Islet of Langerhans (tissue), 1 donor: ENCODE data around the gene COLEC11.
"Not testable (repeated sequence)": the region's sequence is repeated elsewhere in the genome, so short reads cannot be mapped to it uniquely, and the experiment has no call there.

Source experiments
- FAIRE-seq: peaks from one replicate; lab custom pipeline; 2011; peaks lifted over from hg19 to GRCh38; lab: Jason Lieb, UNC

Gene COLEC11

DNA sequence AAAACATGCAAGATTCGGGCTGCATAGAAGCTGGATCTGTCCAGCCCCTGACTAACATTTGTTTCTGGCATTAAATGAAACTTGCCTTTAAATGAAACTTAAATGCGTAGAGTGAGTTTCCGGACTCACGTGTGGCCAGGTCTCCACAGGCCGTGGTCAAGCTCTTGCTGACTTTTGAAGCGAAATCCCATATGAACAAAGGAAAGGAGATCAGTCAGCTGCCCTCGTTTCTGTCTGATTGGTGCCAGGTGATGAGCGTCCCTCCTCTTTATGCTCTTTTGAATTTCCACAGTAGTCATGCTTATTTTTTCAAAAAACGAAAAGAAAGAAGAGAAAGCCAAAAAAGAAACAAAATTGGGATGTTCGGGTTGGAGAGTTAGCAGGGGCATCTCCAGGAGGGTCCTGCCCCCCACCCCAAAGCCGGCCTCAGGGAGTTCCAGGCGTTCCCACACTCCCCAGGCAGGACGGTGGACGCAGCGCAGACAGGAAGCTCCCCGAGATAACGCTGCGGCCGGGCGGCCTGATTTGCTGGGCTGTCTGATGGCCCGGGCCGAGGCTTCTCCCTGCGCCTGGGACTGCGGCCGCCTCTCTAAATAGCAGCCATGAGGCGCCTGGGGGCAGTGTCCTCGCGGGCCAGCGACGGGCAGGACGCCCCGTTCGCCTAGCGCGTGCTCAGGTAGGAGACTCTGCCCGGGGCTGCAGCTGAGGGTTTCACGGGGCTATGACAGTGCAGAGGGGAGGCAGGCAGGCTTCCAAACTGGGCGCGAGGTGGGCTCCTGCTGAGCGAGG lies at the start of gene COLEC11:
COLEC11 (plus strand) TSS at position 620 of the 789 bp plus-strand sequence. CDS start 9,229 bp downstream, outside the sequence.
- FAIRE-seq, result no peak

DNA sequence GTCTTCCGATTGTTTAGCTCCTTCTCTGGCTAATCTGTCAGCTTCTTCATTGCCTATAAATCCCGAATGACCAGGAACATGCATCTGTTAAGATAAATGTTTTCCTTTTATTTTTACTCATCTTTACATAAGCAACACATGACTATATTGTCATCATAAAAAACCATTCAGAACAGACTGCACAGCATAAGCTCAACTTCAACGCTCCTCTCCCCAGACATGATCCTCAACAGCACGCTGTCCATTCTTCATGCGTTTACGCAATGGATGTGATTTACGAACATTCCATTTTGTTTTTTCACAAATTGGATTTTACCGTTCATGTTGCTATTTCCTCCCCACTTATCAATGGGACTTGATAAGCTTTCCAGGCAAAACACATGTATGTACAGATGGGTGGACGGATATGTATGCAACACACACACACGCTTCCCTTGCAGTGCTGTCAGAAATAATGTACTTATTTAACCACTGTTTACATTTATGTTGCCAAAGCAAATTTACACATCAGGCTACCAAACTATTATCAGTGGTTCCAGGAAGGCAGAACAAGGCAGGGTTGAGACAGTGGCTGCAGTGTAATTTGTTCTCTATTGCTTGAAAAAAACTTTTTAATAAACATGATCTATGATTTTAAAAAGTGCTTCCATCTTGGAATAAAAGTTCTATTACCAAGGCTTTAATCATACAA lies 49.0 kb upstream of the COLEC11 start:
- FAIRE-seq, result no peak

DNA sequence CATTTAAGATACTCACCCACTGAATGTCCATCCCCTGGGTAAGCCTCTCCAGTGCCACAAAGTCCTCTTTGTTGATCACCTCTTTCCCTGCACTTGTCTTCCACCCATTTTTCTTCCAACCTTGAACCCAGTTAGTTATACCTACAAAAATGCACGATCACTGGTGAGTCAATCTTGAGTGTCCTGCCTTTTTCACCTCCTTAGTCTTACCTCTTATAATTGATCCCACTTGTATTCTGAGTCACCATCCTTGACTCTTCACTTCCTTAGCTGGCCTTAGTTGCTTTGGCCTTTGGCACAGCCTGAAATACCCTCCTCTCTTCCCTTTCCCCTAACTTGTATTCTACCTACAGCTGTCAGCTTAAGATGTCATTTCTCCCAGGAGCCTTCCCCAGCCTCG lies 47.0 kb upstream of the COLEC11 start:
- no peak for FAIRE-seq

DNA sequence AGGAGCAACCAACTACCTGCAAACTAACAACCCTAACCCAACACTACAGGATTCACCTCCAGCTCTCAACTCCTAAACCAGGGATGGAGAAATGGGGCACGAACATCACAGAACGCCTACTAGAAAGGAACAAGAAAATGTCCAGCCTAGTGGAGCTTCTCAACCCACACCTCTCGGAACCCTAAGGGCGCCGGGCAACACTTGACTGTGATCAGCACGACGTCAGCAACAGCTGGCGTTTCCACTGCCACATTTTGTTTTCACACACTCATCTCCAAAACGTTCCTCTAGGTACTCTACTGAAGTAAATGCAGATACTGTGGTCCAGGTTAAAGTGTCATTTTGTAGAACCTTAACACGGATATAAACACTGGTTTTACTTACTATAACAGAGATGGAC lies 41.0 kb upstream of the COLEC11 start:
- FAIRE-seq, result no peak

DNA sequence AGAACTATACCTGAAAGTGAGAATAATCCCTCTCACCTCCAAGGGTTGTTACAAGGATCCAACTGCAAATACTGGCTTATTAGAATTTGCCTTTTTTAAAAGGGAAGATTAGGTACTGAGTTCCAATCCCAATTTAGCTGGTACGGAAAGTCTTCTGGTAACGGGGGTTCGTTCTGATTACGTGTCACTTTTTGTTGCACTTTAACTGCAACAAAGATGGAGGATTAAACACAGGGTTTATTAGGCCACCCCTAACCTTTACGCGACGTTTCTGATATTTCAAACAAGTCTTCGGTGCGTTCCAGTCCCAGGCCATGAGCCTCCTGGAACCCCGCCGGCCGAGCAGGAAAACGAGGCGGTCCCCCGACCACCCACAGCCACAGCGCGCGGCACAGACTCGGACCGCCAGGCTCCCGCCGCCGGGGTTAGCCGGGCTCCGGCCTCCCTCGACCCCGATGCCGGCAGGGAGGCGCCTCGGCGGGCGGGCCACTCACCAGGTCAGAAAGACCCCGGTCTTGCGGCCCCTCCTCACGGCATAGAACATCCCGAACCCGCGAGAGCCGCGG lies 37.2 kb upstream of the COLEC11 start:
- FAIRE-seq, result no peak

DNA sequence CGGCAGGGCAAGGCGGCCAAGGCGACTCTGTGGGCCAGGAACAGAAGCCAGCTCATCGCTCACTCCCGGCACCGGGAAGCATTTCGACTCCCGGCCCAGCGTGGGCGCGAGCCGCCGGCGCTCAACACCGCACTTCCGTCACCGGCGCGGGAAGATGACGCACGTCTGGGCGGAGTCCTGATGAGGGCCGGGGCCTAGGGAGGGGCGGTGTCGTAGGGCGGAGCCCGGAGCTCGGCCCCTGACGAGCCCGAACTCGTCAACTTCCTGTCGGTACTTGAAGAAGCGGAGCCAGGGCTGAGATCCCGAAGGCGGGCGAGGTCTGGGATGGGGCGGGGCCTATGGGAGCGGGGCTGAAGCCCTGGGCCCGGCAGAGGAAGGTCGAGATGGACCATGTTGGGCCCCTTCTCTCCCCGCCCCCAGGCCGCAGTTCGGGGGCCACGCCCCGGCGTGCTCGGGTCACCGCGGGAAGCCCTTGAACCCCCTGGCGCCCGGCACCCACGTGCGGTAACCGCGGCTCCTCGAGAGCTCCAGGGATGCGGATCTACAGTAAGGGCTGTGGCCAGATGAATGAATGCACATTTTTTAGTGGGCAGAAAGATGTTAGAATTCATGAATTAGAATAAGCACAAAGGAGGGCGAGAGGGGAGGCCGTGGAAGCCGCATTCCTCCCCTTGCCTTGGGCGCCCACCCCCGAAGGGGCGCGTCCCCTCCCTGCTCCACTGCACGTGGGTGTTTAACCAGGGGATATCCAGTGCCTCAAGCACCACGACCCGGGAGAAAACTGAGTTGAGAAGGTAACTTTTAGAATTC lies 36.5 kb upstream of the COLEC11 start, which contains the start of gene RNASEH1:
RNASEH1 (minus strand) TSS at position 129 of the 810 bp plus-strand sequence; CDS start at position 56, 73 bp downstream.
- FAIRE-seq, result peak; percentile 17

DNA sequence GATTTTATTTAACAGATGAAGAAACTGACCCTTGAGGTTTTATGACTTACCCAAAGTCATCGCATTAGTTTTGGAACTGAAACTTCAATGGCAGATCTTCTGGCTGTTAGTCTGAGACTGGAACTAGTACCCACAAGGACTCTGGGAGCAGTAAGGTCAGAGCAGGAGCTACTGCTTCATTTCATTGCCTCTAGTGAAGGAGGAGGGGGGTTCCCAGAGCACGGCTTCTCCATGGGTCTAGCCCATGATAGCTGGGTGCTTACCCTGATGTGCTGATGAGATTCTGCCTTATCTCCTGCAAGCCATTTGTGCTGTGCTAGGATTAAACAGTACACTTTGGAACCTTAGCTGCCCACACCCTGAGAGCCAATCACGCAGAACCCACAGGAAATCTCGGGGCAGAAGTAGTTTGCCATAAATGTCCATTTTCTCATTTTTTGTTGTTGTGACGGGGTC lies 31.4 kb upstream of the COLEC11 start:
- FAIRE-seq, result no peak

DNA sequence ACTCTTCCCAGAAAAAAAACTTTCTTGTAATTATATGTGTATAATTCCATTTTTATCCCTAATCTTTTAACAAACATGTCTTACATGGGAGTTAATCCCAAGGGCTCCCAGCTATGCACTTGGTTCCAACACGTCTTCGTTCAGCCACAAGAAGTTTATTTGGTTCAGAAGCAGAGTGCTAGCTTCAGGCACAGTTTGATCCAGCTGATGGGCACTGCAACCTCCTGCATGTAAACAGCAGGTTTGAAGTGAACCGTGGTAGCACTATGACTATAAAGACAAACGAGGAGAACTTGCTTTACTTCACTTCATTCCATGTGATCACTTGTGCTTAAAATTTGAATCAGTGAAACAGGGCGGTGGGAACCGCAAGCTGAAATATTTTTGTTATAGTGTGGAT lies 29.8 kb upstream of the COLEC11 start:
- no peak for FAIRE-seq

DNA sequence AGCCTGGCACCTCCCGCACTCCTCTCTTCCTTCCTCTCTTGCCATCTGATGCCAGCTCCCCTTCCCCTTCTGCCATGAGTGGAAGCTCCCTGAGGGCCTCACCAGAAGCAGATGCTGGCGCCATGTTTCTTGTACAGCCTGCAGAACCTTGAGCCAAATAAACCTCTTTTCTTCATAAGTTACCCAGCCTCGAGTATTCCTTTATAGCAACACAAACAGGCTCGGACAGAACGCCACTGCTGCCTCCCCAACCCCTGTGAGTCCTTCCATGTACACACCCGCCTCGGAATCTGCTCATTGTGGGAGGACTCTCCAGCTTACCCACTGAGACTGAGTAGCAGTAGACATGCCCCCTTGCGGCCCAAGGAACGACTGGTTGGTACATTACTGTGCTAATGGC lies 28.1 kb upstream of the COLEC11 start:
- no peak for FAIRE-seq

DNA sequence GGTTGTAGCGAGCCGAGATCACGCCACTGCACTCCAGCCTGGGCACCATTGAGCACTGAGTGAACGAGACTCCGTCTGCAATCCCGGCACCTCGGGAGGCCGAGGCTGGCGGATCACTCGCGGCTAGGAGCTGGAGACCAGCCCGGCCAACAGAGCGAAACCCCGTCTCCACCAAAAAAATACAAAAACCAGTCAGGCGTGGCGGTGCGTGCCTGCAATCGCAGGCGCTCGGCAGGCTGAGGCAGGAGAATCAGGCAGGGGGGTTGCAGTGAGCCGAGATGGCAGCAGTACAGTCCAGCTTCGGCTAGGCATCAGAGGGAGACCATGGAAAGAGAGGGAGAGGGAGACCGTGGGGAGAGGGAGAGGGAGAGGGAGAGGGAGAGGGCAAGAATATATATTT lies 25.3 kb upstream of the COLEC11 start:
- not testable (repeated sequence) for FAIRE-seq

DNA sequence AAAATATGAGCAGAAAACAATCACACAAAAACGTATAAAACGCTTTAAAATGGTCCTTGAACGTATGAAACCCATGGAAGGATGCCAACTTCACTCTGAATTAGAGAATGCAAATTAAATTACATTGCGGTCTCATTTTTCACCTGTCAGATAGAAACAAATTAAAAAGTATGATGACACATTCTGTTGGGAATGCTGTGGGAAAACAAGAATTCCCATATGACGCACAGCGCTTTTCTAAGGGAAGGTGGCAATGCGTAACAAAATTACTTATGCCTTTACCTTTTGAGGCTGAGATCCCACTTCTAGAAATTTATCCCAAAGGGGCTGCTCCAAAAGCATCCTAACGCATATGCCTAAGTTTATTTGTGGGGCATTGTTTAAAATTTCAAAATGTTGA lies 23.6 kb upstream of the COLEC11 start:
- no peak for FAIRE-seq

DNA sequence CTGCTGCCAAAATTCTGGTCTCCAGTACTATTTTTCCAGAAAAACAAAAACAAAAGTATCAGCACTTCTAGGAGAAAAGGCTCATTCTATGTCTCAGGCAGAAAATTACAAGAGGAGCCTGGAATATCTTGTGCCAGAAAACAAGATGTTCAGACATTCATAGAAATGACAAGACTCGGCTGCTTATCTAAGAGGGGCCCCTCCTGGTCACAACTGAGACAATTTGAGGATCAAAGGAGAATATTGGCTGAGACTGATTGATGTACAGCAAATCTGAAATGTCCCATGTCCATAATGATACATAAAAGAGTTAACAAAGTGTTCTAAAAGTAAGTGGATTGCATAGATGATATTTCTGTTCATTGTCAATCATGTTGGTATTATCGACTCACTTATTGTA lies 22.3 kb upstream of the COLEC11 start:
- no peak for FAIRE-seq

DNA sequence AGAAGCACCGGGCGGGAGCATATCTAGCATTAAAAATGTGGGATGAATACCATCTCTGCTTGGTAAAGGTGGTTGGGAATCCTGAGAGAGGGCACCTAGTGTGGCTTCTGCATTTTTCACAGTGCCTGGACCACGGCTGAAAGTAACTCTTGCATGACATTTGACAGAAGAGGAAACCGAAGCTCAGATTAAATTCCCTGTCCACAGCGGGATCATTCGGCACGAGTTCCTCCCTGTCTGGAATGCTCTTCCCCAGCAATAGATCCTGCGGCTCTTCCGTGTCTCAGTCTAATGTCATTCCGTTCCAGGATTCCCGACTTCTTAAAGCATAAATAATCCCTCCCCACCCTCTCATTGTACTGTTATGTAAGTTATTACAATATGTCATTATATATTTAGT lies 20.8 kb upstream of the COLEC11 start:
- no peak for FAIRE-seq

DNA sequence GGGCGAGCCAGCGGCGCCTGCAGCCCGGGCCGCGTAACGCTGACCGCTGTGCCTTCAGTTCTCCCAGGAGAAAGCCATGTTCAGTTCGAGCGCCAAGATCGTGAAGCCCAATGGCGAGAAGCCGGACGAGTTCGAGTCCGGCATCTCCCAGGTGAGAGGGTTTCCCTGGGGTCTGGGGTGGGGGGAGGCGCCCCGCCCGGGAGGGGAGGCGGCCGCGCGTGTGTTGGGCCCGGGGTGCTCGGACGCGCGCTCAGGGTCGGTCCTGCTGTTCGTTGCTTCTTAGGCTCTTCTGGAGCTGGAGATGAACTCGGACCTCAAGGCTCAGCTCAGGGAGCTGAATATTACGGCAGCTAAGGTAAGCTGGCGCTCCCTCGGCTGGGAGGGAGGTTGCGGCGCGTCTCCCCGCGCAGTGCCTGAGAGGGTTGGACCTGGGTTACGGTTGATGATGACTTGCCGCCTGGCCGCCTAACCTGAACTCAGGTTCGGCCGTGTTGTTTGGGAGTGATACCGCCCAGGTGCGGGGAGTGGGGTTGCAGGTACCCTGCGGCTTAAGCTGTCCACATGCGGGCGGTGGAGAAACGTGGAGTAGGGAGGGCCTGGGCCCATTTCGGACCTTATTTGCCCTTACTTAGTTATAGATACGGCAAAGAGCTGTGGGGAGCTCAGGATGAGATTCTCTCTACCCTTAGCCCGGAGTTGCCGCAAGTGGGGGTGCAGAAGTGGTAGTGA lies 19.2 kb upstream of the COLEC11 start:
- FAIRE-seq, result no peak

DNA sequence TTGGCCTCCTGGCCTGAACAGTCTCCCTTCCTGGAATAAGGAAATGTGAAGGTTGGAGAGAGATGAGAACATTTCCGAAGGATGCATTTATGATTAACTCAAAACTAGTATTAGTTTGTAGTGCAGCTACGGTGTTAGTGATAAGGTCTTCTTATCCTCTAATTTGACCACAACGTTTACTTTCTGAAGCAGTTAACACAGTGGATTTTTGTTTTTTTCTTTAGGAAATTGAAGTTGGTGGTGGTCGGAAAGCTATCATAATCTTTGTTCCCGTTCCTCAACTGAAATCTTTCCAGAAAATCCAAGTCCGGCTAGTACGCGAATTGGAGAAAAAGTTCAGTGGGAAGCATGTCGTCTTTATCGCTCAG lies 18.7 kb upstream of the COLEC11 start:
- not testable (repeated sequence) for FAIRE-seq

DNA sequence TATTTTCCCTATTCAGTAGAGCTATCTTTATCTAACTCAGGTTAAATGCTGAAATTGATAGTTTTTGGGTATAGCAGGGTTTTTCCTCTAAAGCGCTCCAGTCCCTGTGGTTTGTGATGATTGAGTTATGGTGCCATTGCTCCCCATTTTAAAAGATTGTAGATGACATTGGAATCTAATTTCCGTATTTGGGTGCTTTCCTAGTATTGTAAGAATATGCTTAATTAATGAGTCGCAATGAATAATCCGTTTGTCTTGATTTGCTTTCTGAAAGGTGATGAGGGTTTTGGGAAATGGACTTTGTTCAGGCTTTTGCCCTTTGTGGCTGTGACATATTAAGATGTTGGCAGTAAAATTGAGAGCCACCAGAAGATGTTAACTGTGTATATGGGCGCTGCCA lies 15.9 kb upstream of the COLEC11 start:
- FAIRE-seq, result no peak

DNA sequence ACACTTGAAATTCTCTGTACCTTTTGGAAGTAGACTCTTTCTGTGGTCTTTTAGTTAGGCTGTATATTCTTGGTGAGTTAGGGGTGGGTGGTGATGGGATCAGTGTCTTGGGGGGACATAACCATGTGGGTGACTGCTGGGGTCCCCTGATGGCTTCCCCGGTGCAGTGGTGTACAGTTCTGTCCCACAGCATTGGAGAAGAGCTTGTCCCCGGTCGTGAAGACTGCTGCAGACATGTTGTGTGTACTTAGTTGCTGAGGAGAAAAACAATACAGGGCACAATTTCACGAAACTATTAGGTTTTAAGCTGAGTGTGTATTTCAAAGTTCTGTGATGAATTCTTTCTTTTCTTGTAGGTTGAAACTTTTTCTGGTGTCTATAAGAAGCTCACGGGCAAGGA lies 14.5 kb upstream of the COLEC11 start:
- FAIRE-seq, result no peak

DNA sequence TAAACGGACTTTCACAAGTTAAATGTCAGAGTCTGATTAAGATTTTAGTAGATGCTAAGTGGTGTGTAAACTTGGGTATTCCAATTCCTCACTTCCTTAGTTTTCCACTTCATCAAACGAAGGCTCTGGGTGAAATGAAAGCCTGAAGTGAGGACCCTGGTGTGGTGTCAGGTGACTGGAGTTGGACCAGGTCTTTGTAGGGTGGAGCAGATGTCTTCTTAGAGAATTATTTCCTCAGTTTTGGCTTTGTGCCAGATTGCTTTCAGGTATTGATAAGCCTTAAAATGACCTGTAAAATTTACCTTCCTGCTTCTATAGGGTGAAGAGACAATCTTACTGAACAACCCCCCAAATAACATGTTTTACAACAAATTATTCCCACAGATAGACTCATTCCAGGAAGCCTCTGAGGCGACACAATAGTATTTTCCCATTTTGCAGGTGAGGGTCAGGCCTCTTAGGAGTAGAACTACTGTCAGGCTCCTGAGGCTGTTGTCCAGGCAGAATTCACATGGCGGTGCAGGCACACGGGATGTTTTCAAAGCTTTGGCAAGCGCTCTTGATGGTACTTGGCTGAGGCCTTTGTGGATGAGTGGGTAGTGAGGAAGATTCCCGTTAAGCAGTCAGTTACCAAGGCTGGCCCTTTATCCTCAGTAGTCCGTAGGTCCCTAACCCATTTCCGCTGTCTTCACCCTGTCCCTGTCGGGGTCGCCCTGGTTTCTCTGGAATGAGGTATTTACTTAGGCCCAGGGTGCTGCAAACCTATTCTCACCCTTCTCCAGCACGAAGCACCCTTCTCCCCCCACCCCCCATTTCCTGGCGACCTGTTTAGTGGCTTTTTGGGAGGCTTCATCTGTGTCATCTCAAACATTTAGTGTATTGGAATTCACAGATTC lies 13.3 kb upstream of the COLEC11 start:
- FAIRE-seq, result no peak

DNA sequence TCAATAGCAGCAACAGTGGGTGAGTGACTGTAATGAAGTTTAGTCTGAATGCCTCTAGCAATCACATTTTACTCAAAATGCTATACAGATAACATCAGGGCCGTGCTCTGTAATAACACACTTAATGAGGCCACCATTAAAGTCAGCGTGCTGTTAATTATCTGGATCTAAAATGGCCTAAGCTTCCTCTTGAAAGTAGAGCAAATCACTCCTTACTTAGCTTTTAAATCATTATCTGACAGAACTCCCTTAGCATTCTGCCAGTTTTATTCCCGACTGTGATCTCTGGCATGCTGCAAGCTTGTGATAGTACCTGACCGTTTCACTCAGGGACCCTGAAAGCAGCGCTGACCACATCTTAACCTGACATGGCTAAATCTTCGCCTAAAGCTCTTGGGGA lies 10.8 kb upstream of the COLEC11 start:
- no peak for FAIRE-seq

DNA sequence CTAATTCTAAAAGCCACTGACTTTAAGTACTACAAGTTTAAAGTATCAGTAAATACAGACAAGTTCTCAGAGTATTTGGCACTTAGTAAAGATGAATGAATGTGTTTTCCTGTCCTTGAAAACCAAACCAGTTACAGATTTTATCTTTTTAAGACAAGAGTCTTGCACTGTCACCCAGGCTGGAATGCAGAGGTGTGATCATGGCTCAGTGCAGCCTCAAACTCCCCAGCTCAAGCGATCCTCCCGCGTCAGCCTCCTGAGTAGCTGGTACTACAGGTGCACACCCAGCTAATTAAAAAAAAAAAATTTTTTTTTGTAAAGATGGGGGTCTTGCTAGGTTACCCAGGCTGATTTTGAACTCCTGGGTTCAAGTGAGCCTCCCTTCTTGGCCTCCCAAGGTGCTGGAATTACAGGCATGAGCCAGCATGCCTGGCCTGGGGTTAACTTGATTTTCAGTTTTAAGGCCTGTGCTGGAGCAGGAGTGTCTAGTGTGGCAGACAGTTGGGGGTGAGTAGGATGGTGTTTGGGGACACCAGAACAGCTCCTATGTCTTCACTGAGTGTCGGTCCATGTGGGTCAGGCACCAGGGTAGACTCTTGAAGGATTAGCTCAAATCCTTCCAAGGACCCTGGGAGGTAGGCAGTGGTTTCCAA lies 10.2 kb upstream of the COLEC11 start:
- FAIRE-seq, result no peak
